ENCODE results near the gene VPS18. TPM values are rescaled to one million over a fixed set of nuclear protein-coding genes. Genes with fewer than 3 reads are reported as not detected.

Gene VPS18
- polyA plus RNA-seq, 1 donor, result 9.6 TPM

GRCh38 chr15:40871749-40872617, 22.3 kb upstream of the VPS18 start:
- no peak for DNase-seq

- no peak for DNase-seq
These were observed 21.2 kb upstream of the VPS18 start for GRCh38 chr15:40872791-40873693.

GRCh38 chr15:40873694-40874561, 20.3 kb upstream of the VPS18 start, which contains the start of gene RHOV:
Gene RHOV, minus strand, starts transcription at chr15:40874234. Its CDS starts 95 bp downstream, at chr15:40874139.
- no peak for DNase-seq

- no peak for DNase-seq
These were observed 18.1 kb upstream of the VPS18 start for GRCh38 chr15:40875991-40876730.

DNA sequence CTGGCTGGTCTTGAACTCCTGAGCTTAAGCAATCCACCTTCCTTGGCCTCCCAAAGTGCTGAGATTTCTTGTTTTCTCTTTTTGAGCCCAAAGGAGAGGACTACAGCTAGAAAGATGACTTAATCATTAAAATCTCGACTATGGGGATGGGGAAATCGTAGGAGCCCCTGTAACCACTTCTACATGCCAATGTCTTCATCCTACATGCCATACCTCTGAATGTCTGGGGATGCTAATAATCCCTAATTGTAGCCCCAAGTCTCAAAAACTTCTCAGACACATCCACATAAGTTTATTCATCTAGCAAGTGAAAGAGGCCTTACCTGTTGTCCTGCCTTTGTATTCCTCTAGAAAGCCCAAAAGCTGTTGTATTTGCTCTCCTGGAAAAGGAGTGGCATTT, 16.6 kb upstream of the VPS18 start:
- no peak for DNase-seq

DNA sequence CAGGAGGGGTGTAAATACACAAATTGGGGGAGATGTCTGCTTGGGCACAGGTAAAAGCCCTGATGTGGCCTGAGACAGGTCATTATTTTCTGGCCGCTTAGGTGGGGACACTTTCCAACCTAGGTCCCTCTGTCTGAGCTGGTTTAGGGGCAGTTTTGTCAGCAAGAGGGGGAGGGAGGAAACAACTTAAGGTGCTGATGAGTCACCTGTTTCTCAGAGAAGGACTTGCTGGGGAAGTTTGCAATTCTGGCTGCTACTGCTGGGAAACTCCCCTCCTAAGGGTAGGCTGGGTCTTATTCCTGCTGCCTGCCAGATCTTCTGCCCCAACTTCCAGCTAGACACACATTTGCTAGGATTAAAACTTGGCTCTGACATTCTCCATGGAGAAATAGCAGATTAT, 15.5 kb upstream of the VPS18 start:
- no peak for DNase-seq

DNA sequence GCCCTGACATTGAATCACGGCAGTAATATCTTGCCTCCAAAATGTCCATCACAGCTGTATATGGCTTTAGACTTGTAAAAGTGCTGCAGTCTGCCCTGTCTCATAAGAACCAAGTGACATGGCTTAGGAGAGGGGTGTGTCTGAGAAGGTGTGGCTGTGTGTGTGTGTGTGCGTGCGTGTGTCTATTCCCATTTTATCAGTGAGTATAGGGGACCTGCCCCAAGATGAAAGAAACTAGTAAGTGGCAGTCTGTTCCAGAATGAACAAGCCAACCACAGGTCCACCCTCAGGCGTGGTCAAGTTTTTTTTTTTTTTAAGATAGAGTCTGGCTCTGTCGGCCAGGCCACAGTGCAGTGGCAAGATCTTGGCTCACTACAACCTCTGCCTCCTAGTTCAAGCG, 14.6 kb upstream of the VPS18 start:
- no peak for DNase-seq

DNA sequence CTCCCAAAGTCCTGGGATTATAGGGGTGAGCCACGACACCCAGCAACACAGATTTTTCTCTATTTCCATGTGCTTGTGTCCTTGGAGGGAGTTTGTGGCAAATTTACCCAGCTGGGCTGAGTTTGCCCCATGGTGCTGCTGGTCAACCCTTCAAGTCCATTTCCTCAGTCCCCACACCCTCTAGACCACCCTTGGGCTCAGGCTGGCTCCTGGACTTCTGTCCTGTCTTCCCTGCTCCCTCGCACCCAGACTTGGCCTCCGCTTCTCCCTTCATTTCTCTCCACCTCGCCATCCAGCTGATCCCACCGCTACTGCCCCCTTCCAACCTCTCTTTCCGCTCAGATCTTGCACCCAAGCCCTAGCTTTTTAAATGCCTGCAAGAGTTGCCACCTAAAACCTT, 12.9 kb upstream of the VPS18 start:
- no peak for DNase-seq

GRCh38 chr15:40886586-40886985, 7.7 kb upstream of the VPS18 start:
- DNase-seq, result no peak

DNA sequence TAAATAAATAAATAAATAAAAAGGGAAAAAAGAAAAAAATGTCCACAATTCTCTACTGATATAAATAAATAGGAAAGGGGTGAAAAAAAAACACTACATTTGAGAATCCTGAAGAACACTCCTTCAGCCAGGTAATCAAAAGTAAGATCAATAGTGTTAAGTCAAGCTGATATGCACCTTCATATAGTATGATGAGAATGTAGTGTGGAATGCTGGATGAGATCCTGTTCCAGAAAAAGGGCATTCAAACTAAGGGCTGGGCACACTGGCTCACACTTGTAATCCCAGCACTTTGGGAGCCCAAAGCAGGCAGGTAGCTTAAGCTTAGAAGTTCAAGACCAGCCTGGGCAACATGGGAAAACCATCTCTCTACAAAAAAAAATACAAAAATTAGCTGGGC, 5.1 kb upstream of the VPS18 start:
- DNase-seq, result no peak

DNA sequence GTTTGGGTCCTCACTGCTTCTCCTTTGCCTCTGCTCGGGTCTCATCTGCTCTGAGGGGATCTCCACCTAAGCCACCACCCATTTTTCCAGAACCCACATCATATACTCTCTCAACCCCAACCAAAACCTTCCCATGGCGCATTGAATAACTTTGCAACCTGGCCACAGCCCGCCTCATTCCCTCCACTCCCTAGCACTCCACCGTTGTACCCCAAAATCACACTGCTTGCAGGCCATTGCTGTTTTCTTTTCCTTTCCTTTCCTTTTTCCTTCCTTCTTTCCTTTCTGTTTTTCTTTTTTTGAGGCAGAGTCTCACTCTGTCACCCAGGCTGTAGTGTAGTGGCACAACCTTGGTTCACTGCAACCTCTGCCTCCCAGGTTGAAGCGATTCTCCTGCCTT, 3.1 kb upstream of the VPS18 start:
- DNase-seq, result no peak

- no peak for DNase-seq
These were observed 2.3 kb upstream of the VPS18 start for GRCh38 chr15:40891810-40892446.

- DNase-seq, result no peak
These were observed 1.7 kb upstream of the VPS18 start for GRCh38 chr15:40892447-40893012.

DNA sequence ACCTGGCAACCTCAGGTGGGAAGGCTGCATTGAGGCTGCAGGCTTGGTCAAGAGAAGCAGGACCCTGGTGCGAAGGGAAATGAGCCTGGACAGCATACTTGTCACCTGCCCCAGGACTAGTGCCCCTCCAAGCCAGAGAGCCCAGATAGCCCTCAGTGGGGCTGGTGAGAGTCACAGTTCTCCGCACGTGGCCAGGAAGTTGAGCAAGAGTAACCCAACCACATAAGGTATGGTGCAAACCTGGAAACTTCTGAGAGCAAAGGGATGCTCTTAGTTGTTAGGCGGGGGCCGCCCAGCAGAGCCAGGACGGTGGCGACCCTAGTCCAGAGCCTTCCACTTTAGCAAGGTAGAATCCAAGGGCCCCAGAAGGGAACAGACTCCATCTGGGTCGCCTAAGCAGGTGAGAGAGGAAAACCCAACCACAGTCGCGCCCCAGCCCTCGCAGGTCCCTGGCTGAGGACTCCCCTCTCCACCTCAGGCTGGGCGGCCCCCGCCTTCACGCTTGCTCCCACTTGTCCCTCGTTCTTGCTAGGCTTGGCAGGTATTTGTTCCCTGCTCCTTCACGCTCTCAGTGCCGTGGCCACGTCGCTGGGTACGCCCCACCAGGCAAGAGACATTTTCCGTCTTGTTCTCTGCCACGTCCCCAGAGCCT, 1.1 kb upstream of the VPS18 start:
- no peak for DNase-seq

- DNase-seq, result no peak
These were observed 615 bp downstream of the VPS18 start for GRCh38 chr15:40894681-40895448.

- no peak for DNase-seq
These were observed 5.4 kb downstream of the VPS18 start for GRCh38 chr15:40899536-40900207.

DNA sequence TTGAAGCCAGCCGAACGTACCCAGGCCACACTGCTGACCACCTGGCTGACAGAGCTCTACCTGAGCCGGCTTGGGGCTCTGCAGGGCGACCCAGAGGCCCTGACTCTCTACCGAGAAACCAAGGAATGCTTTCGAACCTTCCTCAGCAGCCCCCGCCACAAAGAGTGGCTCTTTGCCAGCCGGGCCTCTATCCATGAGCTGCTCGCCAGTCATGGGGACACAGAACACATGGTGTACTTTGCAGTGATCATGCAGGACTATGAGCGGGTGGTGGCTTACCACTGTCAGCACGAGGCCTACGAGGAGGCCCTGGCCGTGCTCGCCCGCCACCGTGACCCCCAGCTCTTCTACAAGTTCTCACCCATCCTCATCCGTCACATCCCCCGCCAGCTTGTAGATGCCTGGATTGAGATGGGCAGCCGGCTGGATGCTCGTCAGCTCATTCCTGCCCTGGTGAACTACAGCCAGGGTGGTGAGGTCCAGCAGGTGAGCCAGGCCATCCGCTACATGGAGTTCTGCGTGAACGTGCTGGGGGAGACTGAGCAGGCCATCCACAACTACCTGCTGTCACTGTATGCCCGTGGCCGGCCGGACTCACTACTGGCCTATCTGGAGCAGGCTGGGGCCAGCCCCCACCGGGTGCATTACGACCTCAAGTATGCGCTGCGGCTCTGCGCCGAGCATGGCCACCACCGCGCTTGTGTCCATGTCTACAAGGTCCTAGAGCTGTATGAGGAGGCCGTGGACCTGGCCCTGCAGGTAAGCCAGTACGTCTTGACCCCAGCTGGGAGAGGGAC, 6.2 kb downstream of the VPS18 start:
- no peak for DNase-seq

DNA sequence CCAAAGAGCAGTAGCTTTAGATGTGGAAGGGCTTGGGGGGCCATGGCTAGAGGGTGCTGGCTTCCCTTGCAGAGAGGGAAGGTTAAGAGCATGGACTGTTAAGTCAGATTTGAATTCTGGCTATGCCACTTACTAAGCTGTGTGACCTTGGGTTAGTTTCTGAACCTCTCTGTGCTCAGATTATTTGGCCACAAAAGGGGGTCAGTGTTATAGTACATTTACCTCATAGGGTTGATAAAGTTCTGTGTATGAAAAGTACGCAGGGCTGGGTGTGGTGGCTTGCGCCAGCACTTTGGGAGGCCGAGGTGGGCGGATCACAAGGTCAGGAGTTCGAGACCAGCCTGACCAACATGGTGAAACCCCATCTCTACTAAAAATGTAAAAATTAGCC, 6.8 kb downstream of the VPS18 start:
- DNase-seq, result no peak
